Parathyroid adenoma (tissue), 2 donors: ENCODE data around the gene ARHGAP15.

ENCODE experiments used
- H2AFZ ChIP-seq: fragments of 300-600 bp; sonication (generic); one replicate; pipeline ENCODE4 v1.7.0; 2017; ENCODE audit warnings: antibody characterized with exemption, mild to moderate bottlenecking
- H3K27ac ChIP-seq: fragments of 300-600 bp; sonication (generic); one replicate; pipeline ENCODE4 v1.7.0; 2017
- H3K27me3 ChIP-seq: fragments of 300-600 bp; sonication (generic); one replicate; pipeline ENCODE4 v1.7.0; 2017; ENCODE audit warnings: low read length; ENCODE audit not compliant: control insufficient read depth, insufficient read depth
- H3K36me3 ChIP-seq: fragments of 300-600 bp; sonication (generic); one replicate; pipeline ENCODE4 v1.7.0; 2017; ENCODE audit warnings: low read length; ENCODE audit not compliant: control insufficient read depth, insufficient read depth
- H3K4me1 ChIP-seq: fragments of 300-600 bp; sonication (generic); one replicate; pipeline ENCODE4 v1.7.0; 2017; ENCODE audit warnings: control low read depth
- H3K4me2 ChIP-seq: fragments of 300-600 bp; sonication (generic); one replicate; pipeline ENCODE4 v1.7.0; 2017; ENCODE audit warnings: low read length
- H3K4me3 ChIP-seq: fragments of 300-600 bp; sonication (generic); one replicate; pipeline ENCODE4 v1.7.0; 2017; ENCODE audit warnings: low read depth, low read length
- H3K79me2 ChIP-seq: fragments of 300-600 bp; sonication (generic); one replicate; pipeline ENCODE4 v1.7.0; 2017; ENCODE audit warnings: control low read depth
- H3K9ac ChIP-seq: fragments of 300-600 bp; sonication (generic); one replicate; pipeline ENCODE4 v1.7.0; 2017; ENCODE audit warnings: mild to moderate bottlenecking
- H3K9me3 ChIP-seq: fragments of 300-600 bp; sonication (generic); one replicate; pipeline ENCODE4 v1.7.0; 2017; ENCODE audit warnings: low read length; ENCODE audit not compliant: control insufficient read depth
- TF ChIP-seq, protein P1 (sequence below): fragments of 300-600 bp; sonication (generic); IDR thresholded peaks from one replicate; pipeline ENCODE4 v1.7.0; 2017; ENCODE audit warnings: antibody characterized with exemption, mild to moderate bottlenecking
- donor health status: primary hyperparathyroidism.

Gene ARHGAP15

DNA sequence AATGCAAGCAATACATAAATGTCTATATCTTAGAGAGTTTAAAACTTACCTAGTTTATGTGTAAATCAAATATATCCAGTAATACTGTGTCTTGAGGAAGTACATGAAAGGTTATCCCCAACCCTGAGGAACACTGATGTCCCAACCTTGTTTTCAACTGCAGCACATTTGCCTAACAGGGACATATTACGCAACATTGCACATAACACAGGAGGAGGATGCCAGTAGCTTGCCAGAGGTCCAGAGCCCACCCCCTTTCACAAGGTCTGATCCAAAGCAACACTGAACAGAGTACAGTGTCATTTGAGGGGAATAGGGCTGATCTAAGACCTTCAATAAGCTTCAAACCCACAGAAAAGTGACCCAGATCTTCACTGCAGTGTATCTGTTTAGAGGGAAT lies 678.5 kb downstream of the ARHGAP15 start:
- no peak overlapping the region for H2AFZ ChIP-seq
- H3K36me3 ChIP-seq: no peaks in the 10 kb centered on the region
- H3K4me3 ChIP-seq: no peak overlapping the region
- no peaks in the 10 kb centered on the region for H3K79me2 ChIP-seq
- TF ChIP-seq, protein P1, sequence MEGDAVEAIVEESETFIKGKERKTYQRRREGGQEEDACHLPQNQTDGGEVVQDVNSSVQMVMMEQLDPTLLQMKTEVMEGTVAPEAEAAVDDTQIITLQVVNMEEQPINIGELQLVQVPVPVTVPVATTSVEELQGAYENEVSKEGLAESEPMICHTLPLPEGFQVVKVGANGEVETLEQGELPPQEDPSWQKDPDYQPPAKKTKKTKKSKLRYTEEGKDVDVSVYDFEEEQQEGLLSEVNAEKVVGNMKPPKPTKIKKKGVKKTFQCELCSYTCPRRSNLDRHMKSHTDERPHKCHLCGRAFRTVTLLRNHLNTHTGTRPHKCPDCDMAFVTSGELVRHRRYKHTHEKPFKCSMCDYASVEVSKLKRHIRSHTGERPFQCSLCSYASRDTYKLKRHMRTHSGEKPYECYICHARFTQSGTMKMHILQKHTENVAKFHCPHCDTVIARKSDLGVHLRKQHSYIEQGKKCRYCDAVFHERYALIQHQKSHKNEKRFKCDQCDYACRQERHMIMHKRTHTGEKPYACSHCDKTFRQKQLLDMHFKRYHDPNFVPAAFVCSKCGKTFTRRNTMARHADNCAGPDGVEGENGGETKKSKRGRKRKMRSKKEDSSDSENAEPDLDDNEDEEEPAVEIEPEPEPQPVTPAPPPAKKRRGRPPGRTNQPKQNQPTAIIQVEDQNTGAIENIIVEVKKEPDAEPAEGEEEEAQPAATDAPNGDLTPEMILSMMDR: no peak
- no peaks in the 10 kb centered on the region for H3K9me3 ChIP-seq
- H3K4me1 ChIP-seq: no peaks in the 10 kb centered on the region
- no peak overlapping the region for H3K27ac ChIP-seq
- H3K27me3 ChIP-seq: no peaks in the 10 kb centered on the region
- H3K9ac ChIP-seq: no peak overlapping the region
- H3K4me2 ChIP-seq: no peak overlapping the region

DNA sequence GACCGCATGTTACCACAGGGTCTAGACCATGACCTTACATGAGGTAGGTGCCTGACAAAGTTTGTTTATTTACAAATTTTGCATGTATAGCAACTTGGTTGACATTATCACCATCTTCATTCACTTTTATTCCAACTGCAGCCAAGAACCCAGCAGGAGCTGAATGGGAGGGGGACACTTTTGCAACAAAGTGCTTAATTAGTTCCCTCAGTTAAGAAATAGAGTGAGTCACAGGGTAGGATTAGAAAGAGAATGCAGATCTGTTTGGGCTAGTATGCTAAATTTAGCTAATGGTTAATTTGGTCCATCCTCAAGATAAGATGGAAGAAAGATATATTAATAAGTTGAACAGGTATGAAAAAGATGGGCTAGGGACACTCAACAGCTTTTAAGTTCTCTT lies 678.9 kb downstream of the ARHGAP15 start:
- no peak overlapping the region for H2AFZ ChIP-seq
- no peak overlapping the region for H3K27ac ChIP-seq
- no peak overlapping the region for H3K4me2 ChIP-seq
- no peaks in the 10 kb centered on the region for H3K27me3 ChIP-seq
- no peak overlapping the region for H3K4me3 ChIP-seq
- H3K9me3 ChIP-seq: no peaks in the 10 kb centered on the region
- TF ChIP-seq, protein P1: no peak
- no peaks in the 10 kb centered on the region for H3K4me1 ChIP-seq
- no peaks in the 10 kb centered on the region for H3K79me2 ChIP-seq
- no peak overlapping the region for H3K9ac ChIP-seq
- H3K36me3 ChIP-seq: no peaks in the 10 kb centered on the region

- H3K27me3 ChIP-seq: no peaks in the 10 kb centered on the region
- no peak overlapping the region for H3K4me2 ChIP-seq
- H3K36me3 ChIP-seq: no peaks in the 10 kb centered on the region
- no peak overlapping the region for H3K9ac ChIP-seq
- no peaks in the 10 kb centered on the region for H3K4me1 ChIP-seq
- H3K79me2 ChIP-seq: no peaks in the 10 kb centered on the region
- no peaks in the 10 kb centered on the region for H3K9me3 ChIP-seq
- no peak overlapping the region for H2AFZ ChIP-seq
- no peak overlapping the region for H3K27ac ChIP-seq
- no peak overlapping the region for H3K4me3 ChIP-seq
- TF ChIP-seq, protein P1: no peak
These were observed 685.9 kb downstream of the ARHGAP15 start for GRCh38 chr2:143815082-143815481.

GRCh38 chr2:143816916-143817315 lies 687.7 kb downstream of the ARHGAP15 start:
- TF ChIP-seq, protein P1: no peak
- no peaks in the 10 kb centered on the region for H3K79me2 ChIP-seq
- H3K9ac ChIP-seq: no peak overlapping the region
- no peaks in the 10 kb centered on the region for H3K27me3 ChIP-seq
- H3K4me1 ChIP-seq: no peaks in the 10 kb centered on the region
- no peaks in the 10 kb centered on the region for H3K36me3 ChIP-seq
- H3K9me3 ChIP-seq: no peaks in the 10 kb centered on the region
- no peak overlapping the region for H3K27ac ChIP-seq
- H3K4me2 ChIP-seq: no peak overlapping the region
- H2AFZ ChIP-seq: no peak overlapping the region
- H3K4me3 ChIP-seq: no peak overlapping the region
